CD4-positive, alpha-beta T cell (primary cell): ENCODE measurements around the gene UBC. TPM values are rescaled to one million over a fixed set of nuclear protein-coding genes. Genes with fewer than 3 reads are reported as not detected.

ENCODE experiments used
- ATAC-seq: fragments of 200-7000 bp; cut with Tn5 transposase; one replicate; pipeline ENCODE4 v1.10.0; 2022; ENCODE audit warnings: mild to moderate bottlenecking; ENCODE audit not compliant: poor library complexity
- CTCF ChIA-PET: fragments of 350-600 bp; sonication (Branson Sonifier 250); formaldehyde crosslinking; loops from one replicate; lab custom pipeline; 2021; ENCODE audit warnings: antibody characterized with exemption, inconsistent platforms; lab: Charles Lee
- POLR2A ChIA-PET: fragments of 350-600 bp; sonication (Branson Sonifier 250); formaldehyde crosslinking; loops from one replicate; lab custom pipeline; 2021; ENCODE audit warnings: antibody characterized with exemption, inconsistent platforms; lab: Charles Lee
- DNase-seq, 14 experiments: peaks; one replicate each; pipeline ENCODE4 v3.0.0-alpha.2; 2013 to 2020; ENCODE audit warnings: mixed read lengths in 2 of 14
- H3K27ac ChIP-seq, 2 donors: one replicate each; pipeline versions ENCODE4 v1.5.1 to v1.7.0; 2013; ENCODE audit warnings: low read length in 2 of 2, low read depth in 1 of 2, mild to moderate bottlenecking in 1 of 2
- H3K27me3 ChIP-seq, 2 experiments: 1 replicate in 1 of 2; 2 replicates in 1 of 2; pipeline versions ENCODE4 v1.6.1 to v1.7.0; 2013; ENCODE audit warnings: low read length in 2 of 2, control low read depth in 1 of 2, mild to moderate bottlenecking in 1 of 2, moderate library complexity in 1 of 2; ENCODE audit not compliant: insufficient read depth in 2 of 2, control insufficient read depth in 1 of 2
- H3K36me3 ChIP-seq: one replicate; pipeline ENCODE4 v1.6.1; 2013; ENCODE audit warnings: low read length, control low read depth; ENCODE audit not compliant: insufficient read depth
- H3K4me1 ChIP-seq: one replicate; pipeline ENCODE4 v1.6.1; 2013; ENCODE audit warnings: low read length, control low read depth; ENCODE audit not compliant: insufficient read depth
- H3K4me3 ChIP-seq: one replicate; pipeline ENCODE4 v1.5.1; 2013; ENCODE audit warnings: mild to moderate bottlenecking, low read length, moderate library complexity
- H3K9me3 ChIP-seq, 2 experiments: 1 replicate in 1 of 2; 2 replicates in 1 of 2; pipeline versions ENCODE4 v1.6.1 to v1.7.0; 2013; ENCODE audit warnings: low read length in 2 of 2, mild to moderate bottlenecking in 2 of 2, control low read depth in 1 of 2, moderate library complexity in 1 of 2; ENCODE audit not compliant: control insufficient read depth in 1 of 2, insufficient read depth in 1 of 2
- H3K27ac Mint-ChIP-seq: one replicate; pipeline ENCODE4 v1.8.0; 2020; ENCODE audit warnings: mixed read lengths
- H3K27me3 Mint-ChIP-seq: one replicate; pipeline ENCODE4 v1.8.0; 2021; ENCODE audit warnings: mixed read lengths
- H3K36me3 Mint-ChIP-seq: one replicate; pipeline ENCODE4 v1.8.0; 2021; ENCODE audit warnings: low read depth, mixed read lengths
- H3K4me1 Mint-ChIP-seq: one replicate; pipeline ENCODE4 v1.8.0; 2021; ENCODE audit warnings: low read depth, mixed read lengths
- H3K4me3 Mint-ChIP-seq: one replicate; pipeline ENCODE4 v1.8.0; 2020; ENCODE audit warnings: mild to moderate bottlenecking, mixed read lengths
- H3K9me3 Mint-ChIP-seq: one replicate; pipeline ENCODE4 v1.8.0; 2020; ENCODE audit warnings: mixed read lengths
- CTCF ChIP-seq: fragments of 200-600 bp; IDR thresholded peaks from one replicate; pipeline ENCODE4 v1.8.0; 2022; ENCODE audit warnings: antibody characterized with exemption, mild to moderate bottlenecking
- intact Hi-C, 2 experiments: fragments of 100-400 bp; cut with DNase I in 1 of 2; cut with micrococcal nuclease in 1 of 2; formaldehyde crosslinking; loops; one replicate each; pipeline versions ENCODE4 v1.15.1 to v1.9.0; 2023 to 2025; cut with DNase I, micrococcal nuclease
- total RNA-seq, 174 experiments: library from RNA in 2 of 174; stranded (reverse) in 2 of 174; gene quantifications; one replicate each; pipeline ENCODE4 v1.2.3 and lab custom pipeline; 2021 to 2026

Gene UBC
- total RNA-seq, 2 experiments from 2014 or later = 1,389 to 1,410 TPM

- Mint-ChIP-seq H3K4me3 (peak overlapping the region; percentile 16), H3K4me1 (peaks cover 13% of the 10 kb centered on the region), H3K27me3 (peaks cover 4% of the 10 kb centered on the region), H3K9me3 (no peaks in the 10 kb centered on the region), H3K27ac (no peak overlapping the region), H3K36me3 (no peaks in the 10 kb centered on the region)
- Histone ChIP-seq H3K27ac (no peak overlapping the region), H3K4me3 (no peak overlapping the region), H3K27me3 (no peaks in the 10 kb centered on the region), H3K4me1 (peaks cover 4% of the 10 kb centered on the region), H3K36me3 (no peaks in the 10 kb centered on the region), H3K9me3 (no peaks in the 10 kb centered on the region)
- ChIA-PET CTCF (interaction anchor here (1.0 kb wide), 1 partner anchor 38 kb away, joined by 4 read pairs; no protein-coding TSS in a partner anchor), POLR2A (interaction anchor here (1.5 kb wide), 1 partner anchor 45 kb away, joined by 3 read pairs; the partner anchor contains the start of gene UBC)
- TF ChIP-seq CTCF = no peak
- intact Hi-C loops = loop anchor here in 1 of 2 experiments (10.0 kb wide), 1 partner anchor 196 kb away; the partner anchor contains the start of gene AACS
- peak in 2 of 14 experiments; percentile 49 to 57 for DNase-seq
- ATAC-seq = no peak
These were observed 45.3 kb downstream of the UBC start for GRCh38 chr12:124869059-124869665.

- no peaks in the 10 kb centered on the region for H3K9me3 ChIP-seq
- POLR2A ChIA-PET = interaction anchor here (1.5 kb wide), 1 partner anchor 46 kb away, joined by 3 read pairs; the partner anchor contains the start of gene UBC
- no peak overlapping the region for H3K27ac Mint-ChIP-seq
- peak overlapping the region; percentile 16 for H3K4me3 Mint-ChIP-seq
- no peaks in the 10 kb centered on the region for H3K36me3 Mint-ChIP-seq
- H3K27ac ChIP-seq = no peak overlapping the region
- no peaks in the 10 kb centered on the region for H3K27me3 ChIP-seq
- H3K36me3 ChIP-seq = no peaks in the 10 kb centered on the region
- no peak overlapping the region for H3K4me3 ChIP-seq
- H3K9me3 Mint-ChIP-seq = no peaks in the 10 kb centered on the region
- H3K4me1 Mint-ChIP-seq = peaks cover 16% of the 10 kb centered on the region
- intact Hi-C loops = loop anchor here in 1 of 2 experiments (10.0 kb wide), 1 partner anchor 196 kb away; the partner anchor contains the start of gene AACS
- peaks cover 8% of the 10 kb centered on the region for H3K4me1 ChIP-seq
- peaks cover 4% of the 10 kb centered on the region for H3K27me3 Mint-ChIP-seq
- CTCF ChIA-PET = interaction anchor here (1.0 kb wide), 1 partner anchor 38 kb away, joined by 4 read pairs; no protein-coding TSS in a partner anchor
- DNase-seq (no peak), ATAC-seq (no peak)
- TF ChIP-seq CTCF = no peak
These were observed 46.0 kb downstream of the UBC start for GRCh38 chr12:124868252-124869058.

- intact Hi-C loops = loop anchor here in 1 of 2 experiments (10.0 kb wide), 1 partner anchor 197 kb away; the partner anchor contains the start of gene AACS
- no peaks in the 10 kb centered on the region for H3K9me3 ChIP-seq
- TF ChIP-seq CTCF = no peak
- ATAC-seq = no peak
- H3K36me3 ChIP-seq = no peaks in the 10 kb centered on the region
- no peak overlapping the region for H3K4me3 Mint-ChIP-seq
- H3K27ac Mint-ChIP-seq = no peak overlapping the region
- H3K27ac ChIP-seq = no peak overlapping the region
- H3K27me3 ChIP-seq = no peaks in the 10 kb centered on the region
- peaks cover 22% of the 10 kb centered on the region for H3K4me1 Mint-ChIP-seq
- CTCF ChIA-PET = no interaction called here
- H3K27me3 Mint-ChIP-seq = peaks cover 4% of the 10 kb centered on the region
- peaks cover 18% of the 10 kb centered on the region for H3K4me1 ChIP-seq
- POLR2A ChIA-PET = no interaction called here
- H3K36me3 Mint-ChIP-seq = no peaks in the 10 kb centered on the region
- no peak overlapping the region for H3K4me3 ChIP-seq
- DNase-seq = no peak
- no peaks in the 10 kb centered on the region for H3K9me3 Mint-ChIP-seq
These were observed 47.0 kb downstream of the UBC start for GRCh38 chr12:124867401-124867930.
